HL-60 (cell line): ENCODE results near the gene SMIM22.

Experiments
- DNase-seq, 2 experiments: peaks; one replicate each; pipeline ENCODE4 v3.0.0-alpha.2; 2010 to 2020; ENCODE audit warnings: low read depth in 1 of 2, low spot score in 1 of 2
- H3K27ac ChIP-seq: fragments of 250-450 bp; sonication (Bioruptor Pico); replicated peaks from 2 replicates; pipeline ENCODE4 v1.5.1; 2020; ENCODE audit warnings: mild to moderate bottlenecking, moderate library complexity
- H3K27me3 ChIP-seq: fragments of 250-450 bp; sonication (Bioruptor Pico); 2 replicates; pipeline ENCODE4 v1.5.1; 2021; ENCODE audit warnings: mild to moderate bottlenecking, moderate library complexity; ENCODE audit not compliant: insufficient read depth, poor library complexity, severe bottlenecking
- H3K4me3 ChIP-seq: replicated peaks from 2 replicates; pipeline ENCODE4 v1.5.1; 2011; ENCODE audit warnings: mild to moderate bottlenecking, control low read depth, low read length; ENCODE audit not compliant: insufficient read depth
- GABPA ChIP-seq: IDR thresholded peaks from 2 replicates; pipeline ENCODE4 v1.6.1; 2012; ENCODE audit warnings: low read depth
- POLR2AphosphoS5 ChIP-seq: IDR thresholded peaks from 2 replicates; pipeline ENCODE4 v1.6.1; 2012; ENCODE audit warnings: low read depth
- SPI1 ChIP-seq: IDR thresholded peaks from 2 replicates; pipeline ENCODE4 v1.6.1; 2012; ENCODE audit warnings: low read depth, mild to moderate bottlenecking, borderline replicate concordance
- long read RNA-seq: library from polyadenylated mRNA; unstranded; transcript quantifications from one replicate; pipeline ENCODE4 v2.0.0, GENCODE V29; 2020
- TF ChIP-seq, protein P1 (sequence below): IDR thresholded peaks from 2 replicates; pipeline ENCODE4 v1.6.1; 2012; ENCODE audit warnings: low read depth; ENCODE audit not compliant: insufficient replicate concordance
- TF ChIP-seq, protein P2 (sequence below): IDR thresholded peaks from one replicate; pipeline ENCODE4 v1.5.1; 2011; ENCODE audit warnings: low read length, control low read depth, inconsistent platforms; ENCODE audit not compliant: insufficient read depth

SMIM22 gene, protein sequence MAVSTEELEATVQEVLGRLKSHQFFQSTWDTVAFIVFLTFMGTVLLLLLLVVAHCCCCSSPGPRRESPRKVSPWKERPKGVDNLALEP
- long read RNA-seq: 0 reads

DNA sequence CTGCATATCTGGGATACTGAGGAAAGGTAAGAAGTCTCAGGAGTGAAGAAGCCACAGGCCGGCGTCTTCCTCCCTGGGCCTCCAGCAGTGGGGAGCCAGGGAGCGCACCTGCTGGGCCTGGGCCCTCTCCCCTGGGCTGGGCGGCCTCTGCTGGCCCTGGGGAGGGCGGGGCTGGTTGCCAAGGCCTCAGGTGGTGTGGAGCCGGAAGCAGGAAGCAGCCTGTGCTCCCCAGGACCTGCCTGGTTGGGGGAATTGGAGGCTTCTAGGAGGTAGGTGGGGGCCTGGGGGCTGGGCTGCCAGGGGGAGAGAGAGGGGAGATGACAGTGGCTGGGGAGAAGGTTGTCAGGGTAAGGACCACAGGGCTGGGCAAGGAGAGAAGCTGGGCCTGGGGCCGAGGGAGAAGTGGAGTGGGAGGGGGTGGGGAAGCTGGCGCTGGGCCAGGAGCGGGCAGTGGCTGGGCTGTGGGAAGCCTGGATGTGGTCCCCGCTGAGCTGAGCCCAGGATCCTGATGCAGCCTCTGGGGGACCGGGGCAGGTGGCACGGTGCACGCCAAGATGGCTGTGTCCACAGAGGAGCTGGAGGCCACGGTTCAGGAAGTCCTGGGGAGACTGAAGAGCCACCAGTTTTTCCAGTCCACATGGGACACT is at the start of gene SMIM22:
SMIM22 (plus strand) TSS at position 189 of the 647 bp plus-strand sequence; CDS start at position 555, 366 bp downstream.
- DNase-seq: no peak

DNA sequence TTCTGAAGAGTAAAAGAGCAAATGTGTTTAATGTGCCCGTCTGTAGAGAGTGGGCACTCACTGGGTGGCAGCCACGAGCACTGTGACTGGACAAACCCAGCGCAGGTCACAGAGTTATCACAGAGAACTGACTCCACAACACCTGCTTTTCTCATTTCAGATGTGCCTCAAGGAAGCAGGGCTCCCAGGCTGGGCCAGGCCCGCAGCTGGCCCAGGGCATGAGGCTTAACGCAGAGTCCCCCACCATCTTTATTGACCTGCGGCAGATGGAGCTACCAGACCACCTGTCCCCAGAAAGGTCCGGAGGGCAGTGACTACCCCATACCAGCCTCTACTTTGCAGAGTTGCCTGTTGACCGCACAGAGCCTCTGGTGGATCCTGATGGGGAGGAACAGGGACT is 49.0 kb upstream of the SMIM22 start:
- H3K4me3 ChIP-seq: no peak overlapping the region
- no peaks in the 10 kb centered on the region for H3K27me3 ChIP-seq
- no peak overlapping the region for H3K27ac ChIP-seq
- DNase-seq: no peak
- TF ChIP-seq, protein P1, sequence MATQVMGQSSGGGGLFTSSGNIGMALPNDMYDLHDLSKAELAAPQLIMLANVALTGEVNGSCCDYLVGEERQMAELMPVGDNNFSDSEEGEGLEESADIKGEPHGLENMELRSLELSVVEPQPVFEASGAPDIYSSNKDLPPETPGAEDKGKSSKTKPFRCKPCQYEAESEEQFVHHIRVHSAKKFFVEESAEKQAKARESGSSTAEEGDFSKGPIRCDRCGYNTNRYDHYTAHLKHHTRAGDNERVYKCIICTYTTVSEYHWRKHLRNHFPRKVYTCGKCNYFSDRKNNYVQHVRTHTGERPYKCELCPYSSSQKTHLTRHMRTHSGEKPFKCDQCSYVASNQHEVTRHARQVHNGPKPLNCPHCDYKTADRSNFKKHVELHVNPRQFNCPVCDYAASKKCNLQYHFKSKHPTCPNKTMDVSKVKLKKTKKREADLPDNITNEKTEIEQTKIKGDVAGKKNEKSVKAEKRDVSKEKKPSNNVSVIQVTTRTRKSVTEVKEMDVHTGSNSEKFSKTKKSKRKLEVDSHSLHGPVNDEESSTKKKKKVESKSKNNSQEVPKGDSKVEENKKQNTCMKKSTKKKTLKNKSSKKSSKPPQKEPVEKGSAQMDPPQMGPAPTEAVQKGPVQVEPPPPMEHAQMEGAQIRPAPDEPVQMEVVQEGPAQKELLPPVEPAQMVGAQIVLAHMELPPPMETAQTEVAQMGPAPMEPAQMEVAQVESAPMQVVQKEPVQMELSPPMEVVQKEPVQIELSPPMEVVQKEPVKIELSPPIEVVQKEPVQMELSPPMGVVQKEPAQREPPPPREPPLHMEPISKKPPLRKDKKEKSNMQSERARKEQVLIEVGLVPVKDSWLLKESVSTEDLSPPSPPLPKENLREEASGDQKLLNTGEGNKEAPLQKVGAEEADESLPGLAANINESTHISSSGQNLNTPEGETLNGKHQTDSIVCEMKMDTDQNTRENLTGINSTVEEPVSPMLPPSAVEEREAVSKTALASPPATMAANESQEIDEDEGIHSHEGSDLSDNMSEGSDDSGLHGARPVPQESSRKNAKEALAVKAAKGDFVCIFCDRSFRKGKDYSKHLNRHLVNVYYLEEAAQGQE: no peak
- TF ChIP-seq GABPA: no peak
- no peak for TF ChIP-seq SPI1
- TF ChIP-seq, protein P2, sequence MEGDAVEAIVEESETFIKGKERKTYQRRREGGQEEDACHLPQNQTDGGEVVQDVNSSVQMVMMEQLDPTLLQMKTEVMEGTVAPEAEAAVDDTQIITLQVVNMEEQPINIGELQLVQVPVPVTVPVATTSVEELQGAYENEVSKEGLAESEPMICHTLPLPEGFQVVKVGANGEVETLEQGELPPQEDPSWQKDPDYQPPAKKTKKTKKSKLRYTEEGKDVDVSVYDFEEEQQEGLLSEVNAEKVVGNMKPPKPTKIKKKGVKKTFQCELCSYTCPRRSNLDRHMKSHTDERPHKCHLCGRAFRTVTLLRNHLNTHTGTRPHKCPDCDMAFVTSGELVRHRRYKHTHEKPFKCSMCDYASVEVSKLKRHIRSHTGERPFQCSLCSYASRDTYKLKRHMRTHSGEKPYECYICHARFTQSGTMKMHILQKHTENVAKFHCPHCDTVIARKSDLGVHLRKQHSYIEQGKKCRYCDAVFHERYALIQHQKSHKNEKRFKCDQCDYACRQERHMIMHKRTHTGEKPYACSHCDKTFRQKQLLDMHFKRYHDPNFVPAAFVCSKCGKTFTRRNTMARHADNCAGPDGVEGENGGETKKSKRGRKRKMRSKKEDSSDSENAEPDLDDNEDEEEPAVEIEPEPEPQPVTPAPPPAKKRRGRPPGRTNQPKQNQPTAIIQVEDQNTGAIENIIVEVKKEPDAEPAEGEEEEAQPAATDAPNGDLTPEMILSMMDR: no peak
- TF ChIP-seq POLR2AphosphoS5: no peak

More for the DNA sequence above, at the start of gene SMIM22:
- Histone ChIP-seq H3K27ac (no peak within 1 kb of the TSS), H3K4me3 (no peak within 1 kb of the TSS), H3K27me3 (no peaks in the 10 kb centered on the region)
- TF ChIP-seq POLR2AphosphoS5: no peak
- TF ChIP-seq GABPA: no peak
- TF ChIP-seq, protein P2: no peak
- TF ChIP-seq SPI1: no peak
- TF ChIP-seq, protein P1: no peak

DNA sequence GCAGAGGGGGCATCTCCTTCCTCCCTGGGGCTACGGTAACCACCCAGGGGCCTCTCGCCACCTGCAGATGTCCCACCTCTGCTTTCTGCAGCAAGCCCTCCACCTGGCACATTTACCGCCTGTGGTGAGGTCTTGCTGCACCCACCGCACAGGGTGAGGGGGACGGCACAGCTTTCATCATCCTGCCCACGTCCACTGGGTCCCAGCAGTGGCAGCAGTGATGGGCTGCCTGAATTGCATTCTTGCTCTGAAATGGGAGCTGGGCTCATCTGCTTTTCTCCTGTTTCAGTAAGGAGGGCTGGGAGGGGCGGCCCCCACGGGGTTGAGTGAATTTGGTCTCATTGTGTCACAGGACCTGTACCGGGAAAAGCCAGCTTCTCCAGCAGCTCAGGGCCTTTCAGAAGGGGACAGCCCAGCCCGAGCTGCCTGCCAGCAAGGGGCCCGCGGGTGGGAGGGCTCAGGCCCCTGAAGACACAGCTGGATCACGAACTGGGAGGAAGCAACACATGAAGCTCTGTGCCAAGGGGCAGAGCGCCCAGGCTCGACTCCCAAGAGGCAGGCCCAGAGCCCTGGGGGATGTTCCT is 48.1 kb upstream of the SMIM22 start:
- no peak for DNase-seq
- H3K4me3 ChIP-seq: no peak overlapping the region
- TF ChIP-seq POLR2AphosphoS5: no peak
- no peak for TF ChIP-seq SPI1
- no peak for TF ChIP-seq GABPA
- TF ChIP-seq, protein P2: no peak
- TF ChIP-seq, protein P1: no peak

More for the DNA sequence above, 48.1 kb upstream of the SMIM22 start:
- no peaks in the 10 kb centered on the region for H3K27me3 ChIP-seq
- no peak overlapping the region for H3K27ac ChIP-seq
